BLaER1 treated with 17β-estradiol and CSF1 and Interleukin-3, amounts not matched to agents 10 nM and 100 nM (cell line): Measurements from ENCODE around the gene SNX30.

Source experiments
- H3K27ac ChIP-seq, 11 experiments: shearing (Covaris generic); formaldehyde crosslinking; 2 replicates each; pipeline ENCODE4 v1.8.1; 2022
- H3K27me3 ChIP-seq, 11 experiments: shearing (Covaris generic); formaldehyde crosslinking; 2 replicates each; pipeline ENCODE4 v1.8.1; 2022
- H3K36me3 ChIP-seq, 11 experiments: shearing (Covaris generic); formaldehyde crosslinking; 2 replicates each; pipeline ENCODE4 v1.8.1; 2022
- H3K4me1 ChIP-seq, 10 experiments: shearing (Covaris generic); formaldehyde crosslinking; 2 replicates each; pipeline ENCODE4 v1.8.1; 2022
- H3K4me2 ChIP-seq, 11 experiments: shearing (Covaris generic); formaldehyde crosslinking; 2 replicates each; pipeline ENCODE4 v1.8.1; 2022
- H3K4me3 ChIP-seq, 10 experiments: shearing (Covaris generic); formaldehyde crosslinking; 2 replicates each; pipeline ENCODE4 v1.8.1; 2022
- H3K9ac ChIP-seq, 11 experiments: shearing (Covaris generic); formaldehyde crosslinking; 2 replicates each; pipeline ENCODE4 v1.8.1; 2022
- H3K9me3 ChIP-seq, 11 experiments: shearing (Covaris generic); formaldehyde crosslinking; replicated peaks in 1 of 11; 2 replicates each; pipeline ENCODE4 v1.8.1; 2022
- H4K20me1 ChIP-seq, 11 experiments: shearing (Covaris generic); formaldehyde crosslinking; 2 replicates each; pipeline ENCODE4 v1.8.1; 2022
- Cebpa-rat ChIP-seq, 11 experiments: shearing (Covaris generic); IDR thresholded peaks; 2 replicates each; pipeline ENCODE4 v1.8.1; 2022

Gene SNX30

DNA sequence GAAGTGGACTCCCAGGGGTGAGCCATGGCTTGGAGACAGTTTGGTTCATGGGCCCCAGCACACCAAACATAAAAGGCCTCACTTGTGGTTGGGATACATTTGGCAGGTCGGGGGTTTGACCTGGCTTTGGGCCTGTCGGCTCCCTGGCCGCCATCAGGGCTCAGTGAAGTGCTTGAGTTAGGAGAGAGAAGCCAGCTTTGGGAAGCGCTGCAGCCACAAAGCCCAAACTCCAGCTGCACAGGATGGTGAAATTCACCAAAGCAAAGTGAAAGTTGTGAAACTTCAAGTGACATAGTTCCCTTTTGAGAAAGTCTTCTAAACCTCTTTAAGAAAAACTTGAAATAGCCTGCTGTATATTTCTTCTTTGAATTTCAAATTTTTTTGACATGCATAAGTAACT is 112.7 kb downstream of the SNX30 start:
- Histone ChIP-seq H4K20me1 (no peaks in the 10 kb centered on the region; a peak in 1 of 22 replicates), H3K36me3 (peaks cover 0 to 21% (median 7%) of the 10 kb centered on the region in 11 experiments; a peak in 11 of 22 replicates), H3K27ac (peak overlapping the region; percentile 84 to 100 (median 98)), H3K9me3 (peaks cover 0 to 11% (median 0%) of the 10 kb centered on the region in 11 experiments; a peak in 5 of 22 replicates), H3K9ac (peak overlapping the region; percentile 65 to 92 (median 83)), H3K4me3 (peak overlapping the region in 3 of 10 experiments; percentile 11 to 39 (median 12); a peak in 2 of 20 replicates), H3K4me2 (peak overlapping the region; percentile 37 to 97 (median 83)), H3K27me3 (no peaks in the 10 kb centered on the region), H3K4me1 (peaks cover 46 to 98% (median 95%) of the 10 kb centered on the region in 10 experiments)
- peak; percentile 67 to 97 (median 90); a peak in 20 of 22 replicates for TF ChIP-seq Cebpa-rat (IDR thresholded peaks at IDR 0.05)

DNA sequence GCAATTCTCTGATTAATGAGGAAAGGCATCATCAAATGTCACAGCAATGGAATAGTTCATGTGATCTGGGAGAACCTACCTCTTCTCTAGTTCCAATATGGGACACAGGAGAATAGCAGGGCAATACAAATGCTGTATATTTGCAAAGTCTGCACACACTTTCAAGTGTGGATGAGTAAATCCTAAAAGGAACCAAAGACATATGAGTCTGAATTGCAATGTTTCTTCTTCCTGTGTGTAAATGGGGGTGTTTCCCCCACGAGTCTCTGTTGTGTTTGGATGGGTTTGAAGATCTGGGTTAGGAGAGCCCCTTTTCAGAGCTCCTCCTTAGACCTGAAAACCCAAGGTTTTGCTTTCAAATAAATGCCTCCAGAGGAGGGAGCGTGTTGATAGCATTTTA is 113.2 kb downstream of the SNX30 start:
- Histone ChIP-seq H3K36me3 (peaks cover 0 to 27% (median 7%) of the 10 kb centered on the region in 11 experiments; a peak in 11 of 22 replicates), H3K4me3 (peak overlapping the region in 3 of 10 experiments; percentile 5 to 13 (median 11); a peak in 2 of 20 replicates)
- TF ChIP-seq Cebpa-rat (IDR thresholded peaks at IDR 0.05) = no peak

DNA sequence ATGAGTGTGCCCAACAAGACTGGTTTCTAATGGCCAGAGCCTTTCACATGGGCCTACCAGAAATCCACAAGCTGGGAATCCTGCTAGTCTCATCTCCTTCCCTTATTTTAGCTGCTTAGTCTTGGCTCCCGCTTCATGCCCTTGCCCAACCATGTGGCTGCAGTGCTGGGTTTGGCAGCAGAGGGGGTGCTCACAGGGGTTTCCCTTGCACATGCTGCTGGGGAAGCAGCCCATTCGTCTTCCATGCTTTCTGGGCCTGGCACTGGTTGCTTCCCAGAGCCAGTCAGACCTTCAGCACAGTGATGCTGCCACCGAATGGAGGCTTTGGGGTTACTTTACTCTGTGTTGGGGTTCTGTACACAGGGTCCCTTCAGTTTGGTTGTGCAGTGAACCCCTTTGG is 113.8 kb downstream of the SNX30 start:
- H3K27me3 ChIP-seq = no peaks in the 10 kb centered on the region
- H3K4me3 ChIP-seq = peak overlapping the region in 2 of 10 experiments; percentile 13 to 24; a peak in 1 of 20 replicates
- H3K4me2 ChIP-seq = peak overlapping the region; percentile 37 to 97 (median 83); a peak in 21 of 22 replicates
- peaks cover 0 to 11% (median 0%) of the 10 kb centered on the region in 11 experiments; a peak in 5 of 22 replicates for H3K9me3 ChIP-seq
- H3K9ac ChIP-seq = peak overlapping the region in 10 of 11 experiments; percentile 65 to 92 (median 84); a peak in 19 of 22 replicates
- peak overlapping the region; percentile 84 to 100 (median 98) for H3K27ac ChIP-seq
- no peaks in the 10 kb centered on the region; a peak in 1 of 22 replicates for H4K20me1 ChIP-seq
- peaks cover 53 to 100% (median 97%) of the 10 kb centered on the region in 10 experiments for H3K4me1 ChIP-seq
- TF ChIP-seq Cebpa-rat (IDR thresholded peaks at IDR 0.05) = no peak
- peaks cover 0 to 27% (median 7%) of the 10 kb centered on the region in 11 experiments; a peak in 11 of 22 replicates for H3K36me3 ChIP-seq

More for the DNA sequence above, 113.2 kb downstream of the SNX30 start:
- H3K27me3 ChIP-seq = no peaks in the 10 kb centered on the region
- peaks cover 49 to 100% (median 97%) of the 10 kb centered on the region in 10 experiments for H3K4me1 ChIP-seq
- peak overlapping the region; percentile 37 to 97 (median 83) for H3K4me2 ChIP-seq
- peak overlapping the region; percentile 84 to 100 (median 98) for H3K27ac ChIP-seq
- no peaks in the 10 kb centered on the region; a peak in 1 of 22 replicates for H4K20me1 ChIP-seq
- peak overlapping the region; percentile 33 to 92 (median 83); a peak in 21 of 22 replicates for H3K9ac ChIP-seq
- H3K9me3 ChIP-seq = peaks cover 0 to 11% (median 0%) of the 10 kb centered on the region in 11 experiments; a peak in 5 of 22 replicates

DNA sequence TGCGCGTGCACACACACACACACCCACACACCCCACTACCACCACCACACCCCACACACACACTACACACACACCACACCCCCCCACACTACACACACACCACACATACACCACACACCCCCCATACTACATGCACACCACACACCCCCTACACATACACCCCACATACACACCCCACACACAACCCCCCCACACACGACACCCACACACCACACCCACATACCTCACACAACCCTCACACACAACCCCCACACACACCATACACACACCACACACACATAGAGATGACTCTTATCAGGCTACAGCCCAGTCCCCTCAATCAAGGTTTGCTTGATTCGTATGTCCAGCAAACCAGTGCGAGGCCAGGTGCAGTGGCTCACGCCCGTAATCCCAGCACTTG is 114.4 kb downstream of the SNX30 start:
- Histone ChIP-seq H3K4me2 (peak overlapping the region in 8 of 11 experiments; percentile 69 to 97 (median 91); a peak in 15 of 22 replicates), H4K20me1 (no peaks in the 10 kb centered on the region; a peak in 1 of 22 replicates), H3K4me1 (peaks cover 56 to 100% (median 97%) of the 10 kb centered on the region in 10 experiments), H3K4me3 (no peak overlapping the region), H3K9ac (peak overlapping the region in 6 of 11 experiments; percentile 82 to 92 (median 87); a peak in 9 of 22 replicates), H3K27me3 (no peaks in the 10 kb centered on the region), H3K9me3 (peaks cover 0 to 11% (median 0%) of the 10 kb centered on the region in 11 experiments; a peak in 5 of 22 replicates), H3K36me3 (peaks cover 1 to 33% (median 9%) of the 10 kb centered on the region in 11 experiments; a peak in 15 of 22 replicates), H3K27ac (peak overlapping the region; percentile 84 to 100 (median 98); a peak in 21 of 22 replicates)
- TF ChIP-seq Cebpa-rat (IDR thresholded peaks at IDR 0.05) = no peak

DNA sequence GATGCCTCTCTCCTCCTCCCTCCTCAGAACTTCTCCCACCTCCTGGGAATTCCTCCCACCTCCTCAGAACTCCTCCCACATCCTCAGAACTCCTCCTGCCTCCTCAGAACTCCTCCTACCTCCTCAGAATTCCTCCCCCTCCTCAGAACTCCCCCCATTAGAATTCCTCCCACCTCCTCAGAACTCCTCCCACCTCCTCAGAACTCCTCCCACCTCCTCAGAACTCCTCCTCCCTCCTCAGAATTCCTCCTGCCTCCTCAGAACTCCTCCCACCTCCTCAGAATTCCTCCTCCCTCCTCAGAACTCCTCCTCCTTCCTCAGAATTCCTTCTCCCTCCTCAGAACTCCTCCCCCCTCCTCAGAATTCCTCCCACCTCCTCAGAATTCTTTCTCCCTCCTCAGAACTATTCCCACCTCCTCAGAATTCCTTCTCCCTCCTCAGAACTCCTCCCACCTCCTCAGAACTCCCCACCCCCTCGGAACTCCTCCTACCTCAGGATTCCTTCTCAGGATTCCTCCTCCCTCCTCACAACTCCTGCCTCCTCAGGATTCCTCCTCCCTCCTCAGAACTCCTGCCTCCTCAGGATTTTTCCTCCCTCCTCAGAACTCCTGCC is 116.2 kb downstream of the SNX30 start:
- Histone ChIP-seq H3K9ac (peak overlapping the region in 9 of 11 experiments; percentile 17 to 66 (median 40); a peak in 11 of 22 replicates), H3K36me3 (peaks cover 7 to 49% (median 22%) of the 10 kb centered on the region in 11 experiments; a peak in 17 of 22 replicates), H3K4me3 (peak overlapping the region in 4 of 10 experiments; percentile 10 to 41 (median 18); a peak in 4 of 20 replicates), H3K4me1 (peaks cover 46 to 100% (median 88%) of the 10 kb centered on the region in 10 experiments), H3K27ac (peak overlapping the region; percentile 26 to 100 (median 76); a peak in 21 of 22 replicates), H3K27me3 (no peaks in the 10 kb centered on the region), H3K9me3 (peaks cover 0 to 11% (median 0%) of the 10 kb centered on the region in 11 experiments; a peak in 5 of 22 replicates), H3K4me2 (peak overlapping the region in 9 of 11 experiments; percentile 4 to 92 (median 80); a peak in 18 of 22 replicates), H4K20me1 (no peaks in the 10 kb centered on the region; a peak in 1 of 22 replicates)
- TF ChIP-seq Cebpa-rat (IDR thresholded peaks at IDR 0.05) = no peak

DNA sequence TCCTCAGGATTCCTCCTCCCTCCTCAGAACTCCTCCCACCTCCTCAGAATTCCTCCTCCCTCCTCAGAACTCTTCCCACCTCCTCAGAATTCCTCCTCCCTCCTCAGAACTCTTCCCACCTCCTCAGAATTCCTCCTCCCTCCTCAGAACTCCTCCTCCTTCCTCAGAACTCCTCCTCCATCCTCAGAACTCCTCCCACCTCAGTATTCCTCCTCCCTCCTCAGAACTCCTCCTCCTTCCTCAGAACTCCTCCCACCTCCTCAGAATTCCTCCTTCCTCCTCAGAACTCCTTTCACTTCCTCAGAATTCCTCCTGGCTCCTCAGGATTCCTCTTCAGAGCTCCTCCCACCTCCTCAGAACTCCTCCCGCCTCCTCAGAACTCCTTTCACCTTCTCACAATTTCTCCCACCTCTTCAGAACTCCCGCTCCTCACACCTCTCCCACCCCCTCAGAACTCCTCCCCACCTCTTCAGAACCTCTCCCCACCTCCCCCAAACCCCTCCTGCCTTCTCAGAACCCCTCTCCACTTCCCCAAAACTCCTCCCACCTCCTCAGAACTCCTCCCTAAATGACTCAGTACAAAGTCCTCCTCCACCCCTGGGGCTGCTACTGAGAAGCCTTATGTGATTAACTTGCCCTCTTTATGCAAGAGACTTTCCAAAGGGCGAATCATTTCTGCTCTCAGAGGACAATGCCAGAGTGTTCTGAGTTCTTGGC is 116.9 kb downstream of the SNX30 start:
- no peak for TF ChIP-seq Cebpa-rat (IDR thresholded peaks at IDR 0.05)
- no peaks in the 10 kb centered on the region; a peak in 1 of 22 replicates for H4K20me1 ChIP-seq
- peaks cover 0 to 12% (median 0%) of the 10 kb centered on the region in 11 experiments; a peak in 5 of 22 replicates for H3K9me3 ChIP-seq
- H3K4me2 ChIP-seq = peak overlapping the region; percentile 66 to 92 (median 77); a peak in 20 of 22 replicates
- H3K9ac ChIP-seq = peak overlapping the region in 9 of 11 experiments; percentile 21 to 71 (median 57); a peak in 12 of 22 replicates
- H3K36me3 ChIP-seq = peaks cover 7 to 56% (median 22%) of the 10 kb centered on the region in 11 experiments; a peak in 18 of 22 replicates
- no peaks in the 10 kb centered on the region for H3K27me3 ChIP-seq
- H3K4me1 ChIP-seq = peaks cover 39 to 100% (median 88%) of the 10 kb centered on the region in 10 experiments
- H3K4me3 ChIP-seq = peak overlapping the region in 4 of 10 experiments; percentile 10 to 34 (median 18); a peak in 4 of 20 replicates
- H3K27ac ChIP-seq = peak overlapping the region; percentile 48 to 100 (median 76); a peak in 20 of 22 replicates

DNA sequence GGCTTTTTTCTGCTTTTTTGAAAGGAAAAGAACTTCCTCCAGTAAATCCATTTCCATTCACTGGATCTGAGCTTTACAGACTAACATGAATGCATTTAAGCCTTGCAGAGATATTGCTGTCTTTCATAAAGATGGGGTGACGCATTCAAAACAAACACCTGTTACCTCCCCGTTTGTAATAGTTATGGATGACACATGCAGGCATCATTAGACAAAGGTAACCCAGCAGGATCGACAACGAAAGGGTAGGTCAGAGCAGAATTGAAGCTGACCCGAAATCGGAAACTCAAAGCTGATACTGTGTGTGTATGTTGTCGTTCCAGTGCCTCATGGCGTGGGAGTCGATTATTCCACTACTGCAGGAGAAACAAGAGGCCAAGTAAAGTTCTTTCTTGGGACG is 117.9 kb downstream of the SNX30 start:
- 0 out of 20 replicates have a peak overlapping the region, but pooled peaks of 2 of the 10 experiments have one; percentile 8 to 9 for H3K4me3 ChIP-seq
- H3K27ac ChIP-seq = peak overlapping the region; percentile 10 to 100 (median 76); a peak in 21 of 22 replicates
- H4K20me1 ChIP-seq = no peaks in the 10 kb centered on the region; a peak in 1 of 22 replicates
- peak overlapping the region; percentile 66 to 92 (median 77) for H3K4me2 ChIP-seq
- peaks cover 7 to 60% (median 22%) of the 10 kb centered on the region in 11 experiments; a peak in 18 of 22 replicates for H3K36me3 ChIP-seq
- no peak for TF ChIP-seq Cebpa-rat (IDR thresholded peaks at IDR 0.05)
- no peaks in the 10 kb centered on the region for H3K27me3 ChIP-seq
- peaks cover 0 to 12% (median 0%) of the 10 kb centered on the region in 11 experiments; a peak in 5 of 22 replicates for H3K9me3 ChIP-seq
- H3K4me1 ChIP-seq = peaks cover 29 to 95% (median 78%) of the 10 kb centered on the region in 10 experiments
- peak overlapping the region; percentile 38 to 71 (median 57); a peak in 18 of 22 replicates for H3K9ac ChIP-seq
